ENCODE results near the gene SPZ1.
"Not testable (repeated sequence)": the region's sequence is repeated elsewhere in the genome, so short reads cannot be mapped to it uniquely, and the experiment has no call there.

Gene SPZ1, protein sequence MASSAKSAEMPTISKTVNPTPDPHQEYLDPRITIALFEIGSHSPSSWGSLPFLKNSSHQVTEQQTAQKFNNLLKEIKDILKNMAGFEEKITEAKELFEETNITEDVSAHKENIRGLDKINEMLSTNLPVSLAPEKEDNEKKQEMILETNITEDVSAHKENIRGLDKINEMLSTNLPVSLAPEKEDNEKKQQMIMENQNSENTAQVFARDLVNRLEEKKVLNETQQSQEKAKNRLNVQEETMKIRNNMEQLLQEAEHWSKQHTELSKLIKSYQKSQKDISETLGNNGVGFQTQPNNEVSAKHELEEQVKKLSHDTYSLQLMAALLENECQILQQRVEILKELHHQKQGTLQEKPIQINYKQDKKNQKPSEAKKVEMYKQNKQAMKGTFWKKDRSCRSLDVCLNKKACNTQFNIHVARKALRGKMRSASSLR

GRCh38 chr5:80319702-80320101, at the start of gene SPZ1:
TSS of gene SPZ1 (plus strand) at chr5:80320002. CDS start at chr5:80320216, 214 bp downstream.
- H3K27ac ChIP-seq: no peak within 1 kb of the TSS
- ChIA-PET CTCF (interaction anchor here (0.6 to 1.1 kb wide), 2 partner anchors 26 to 228 kb away, joined by 3 read pairs; no protein-coding TSS in a partner anchor), POLR2A (ENCODE audit: low non-redundant PET) (no interaction called here)
- no peak for DNase-seq (ENCODE audit: low spot score)
- TF ChIP-seq CTCF (conservative IDR thresholded peaks at IDR 0.05; ENCODE audit: low read depth): no peak

DNA sequence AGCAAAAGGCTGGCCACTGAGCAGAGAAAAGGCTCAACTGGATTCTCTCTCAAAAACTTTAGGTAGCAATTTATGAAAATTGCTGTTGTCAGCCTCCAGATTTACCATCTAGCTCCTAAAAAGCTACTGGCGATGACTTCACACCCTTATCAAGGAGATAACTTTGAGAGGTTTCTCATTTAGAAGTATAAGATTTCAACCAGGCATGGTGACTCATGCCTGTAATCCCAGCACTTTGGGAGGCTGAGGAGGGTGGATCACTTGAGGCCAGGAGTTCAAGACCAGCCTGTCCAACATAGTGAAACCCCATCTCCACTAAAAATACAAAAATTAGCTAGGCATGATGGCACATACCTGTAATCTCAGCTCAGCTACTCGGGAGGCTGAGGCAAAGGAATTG, 49.3 kb upstream of the SPZ1 start:
- H3K27ac ChIP-seq; POLR2A ChIA-PET (ENCODE audit: low non-redundant PET); DNase-seq (ENCODE audit: low spot score): not testable (repeated sequence)
- CTCF ChIA-PET: interaction anchor here (0.6 kb wide), 1 partner anchor 37 kb away, joined by 7 read pairs; no protein-coding TSS in a partner anchor

DNA sequence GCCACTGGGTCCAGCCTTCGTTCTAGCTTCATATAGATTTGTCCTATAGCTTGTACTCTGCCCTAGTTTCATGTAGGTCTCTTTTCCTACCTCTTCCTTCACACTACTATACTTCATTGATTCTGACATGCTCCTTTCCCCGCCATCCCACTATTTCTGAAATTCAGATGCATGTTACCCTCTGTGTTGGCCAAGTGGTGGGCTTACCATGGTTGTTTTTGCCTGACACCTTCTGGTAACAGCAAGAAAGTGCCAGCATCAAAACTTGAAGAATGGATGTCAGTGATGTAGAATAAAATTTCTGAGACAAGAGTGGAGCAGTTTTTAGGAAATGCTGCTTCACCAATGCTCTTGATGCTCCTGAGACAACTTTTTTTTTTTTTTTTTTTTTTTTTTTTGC, 44.5 kb upstream of the SPZ1 start:
- H3K27ac ChIP-seq: no peak overlapping the region
- POLR2A ChIA-PET (ENCODE audit: low non-redundant PET): no interaction called here
- TF ChIP-seq CTCF (conservative IDR thresholded peaks at IDR 0.05; ENCODE audit: low read depth): peak; percentile 33
- CTCF ChIA-PET: interaction anchor here (0.5 to 0.7 kb wide), 2 partner anchors 14 to 1967 kb away, joined by 5 to 10 read pairs; no protein-coding TSS in a partner anchor
- no peak for DNase-seq (ENCODE audit: low spot score)

- no peak for DNase-seq (ENCODE audit: low spot score)
- ChIA-PET POLR2A (ENCODE audit: low non-redundant PET) (no interaction called here), CTCF (no interaction called here)
- TF ChIP-seq CTCF (conservative IDR thresholded peaks at IDR 0.05; ENCODE audit: low read depth): no peak
- H3K27ac ChIP-seq: no peak overlapping the region
These were observed 43.6 kb upstream of the SPZ1 start for GRCh38 chr5:80276186-80276585.

DNA sequence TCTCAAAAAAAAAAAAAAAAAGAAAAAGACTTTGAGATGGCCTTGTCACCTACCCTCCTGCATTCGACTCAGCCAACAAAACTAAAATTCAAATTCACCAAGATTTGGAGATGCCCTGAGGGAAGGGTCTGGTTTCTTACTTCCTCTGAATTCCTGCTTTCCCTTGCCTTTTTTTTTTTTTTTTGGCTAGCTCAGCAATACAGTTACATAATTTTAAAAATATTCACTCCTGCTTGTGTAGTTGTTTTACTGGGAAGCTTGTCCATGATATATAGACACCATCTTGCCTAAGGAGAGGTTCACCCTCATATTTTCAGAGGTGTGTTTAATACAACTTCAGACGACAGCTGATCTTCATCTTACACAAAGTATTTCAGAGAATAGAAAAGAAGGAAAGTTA, 42.6 kb upstream of the SPZ1 start:
- ChIA-PET POLR2A (ENCODE audit: low non-redundant PET) (no interaction called here), CTCF (interaction anchor here (0.7 kb wide), 1 partner anchor 1986 kb away, joined by 3 read pairs; no protein-coding TSS in a partner anchor)
- no peak for DNase-seq (ENCODE audit: low spot score)
- no peak for TF ChIP-seq CTCF (conservative IDR thresholded peaks at IDR 0.05; ENCODE audit: low read depth)
- H3K27ac ChIP-seq: no peak overlapping the region

DNA sequence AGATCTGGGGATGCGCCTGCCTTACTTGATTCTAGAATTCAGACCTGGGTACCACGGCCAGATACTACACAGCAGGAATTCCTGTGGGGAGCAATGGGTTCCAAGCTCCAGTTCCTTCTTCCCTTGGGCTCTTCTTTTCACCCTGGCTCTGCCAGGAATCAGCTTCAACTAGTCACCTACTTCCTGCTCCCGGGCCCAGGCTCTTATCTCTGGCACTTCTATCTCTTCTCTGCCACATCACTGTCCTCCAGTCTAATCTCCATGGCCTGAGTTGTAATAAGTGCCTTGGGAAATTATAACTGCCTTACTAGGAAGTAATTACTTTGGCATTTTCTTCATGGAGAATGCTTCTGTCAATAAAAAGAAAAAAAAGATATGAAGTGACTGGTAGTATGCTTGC, 37.7 kb upstream of the SPZ1 start:
- ChIA-PET CTCF (interaction anchor here (0.6 kb wide), 1 partner anchor 46 kb away, joined by 4 read pairs; no protein-coding TSS in a partner anchor), POLR2A (ENCODE audit: low non-redundant PET) (no interaction called here)
- DNase-seq (ENCODE audit: low spot score): no peak
- H3K27ac ChIP-seq: no peak overlapping the region
- TF ChIP-seq CTCF (conservative IDR thresholded peaks at IDR 0.05; ENCODE audit: low read depth): no peak

DNA sequence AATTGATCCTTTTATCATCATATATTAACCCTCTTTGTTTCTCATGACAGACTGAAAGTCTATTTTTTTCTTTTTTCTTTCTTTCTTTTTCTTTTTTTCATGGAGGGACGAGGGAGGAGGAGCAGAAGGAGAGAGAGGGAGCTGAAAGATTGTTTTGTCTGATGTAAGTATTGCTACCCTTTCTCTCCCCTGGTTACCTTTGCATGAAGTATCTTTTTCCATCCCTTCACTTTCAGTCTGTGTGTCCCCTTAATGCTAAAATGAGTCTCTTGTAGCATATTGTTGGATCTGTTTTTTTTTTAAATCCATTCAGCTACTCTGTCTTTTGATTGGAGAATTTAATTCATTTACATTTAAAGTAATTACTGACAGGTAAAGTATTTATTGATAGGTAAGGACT, 36.4 kb upstream of the SPZ1 start:
- no peak for TF ChIP-seq CTCF (conservative IDR thresholded peaks at IDR 0.05; ENCODE audit: low read depth)
- H3K27ac ChIP-seq: no peak overlapping the region
- CTCF ChIA-PET: interaction anchor here (0.6 kb wide), 1 partner anchor 96 kb away, joined by 3 read pairs; no protein-coding TSS in a partner anchor
- POLR2A ChIA-PET (ENCODE audit: low non-redundant PET): no interaction called here
- DNase-seq (ENCODE audit: low spot score): no peak
